PC-3 (cell line): ENCODE measurements around the gene DMTF1.

Experiments used
- CTCF ChIP-seq: fragments of 300-600 bp; sonication (generic); conservative IDR thresholded peaks from 2 replicates; pipeline ENCODE4 v1.5.1; 2017; ENCODE audit warnings: antibody characterized with exemption, low read depth, mild to moderate bottlenecking, low read length
- EZH2phosphoT487 ChIP-seq: fragments of 300-600 bp; sonication (generic); IDR thresholded peaks from 2 replicates; pipeline ENCODE4 v1.6.1; 2018; ENCODE audit warnings: mild to moderate bottlenecking, antibody characterized with exemption, low read length, borderline replicate concordance

GRCh38 chr7:87199700-87200450 is 47.6 kb downstream of the DMTF1 start:
- TF ChIP-seq CTCF = no peak
- no peak for TF ChIP-seq EZH2phosphoT487
